NCI-H345 treated with DMSO at 0.1 percent for 48 hours (cell line): ENCODE measurements around the gene ZBTB33.

Source experiments
- DNase-seq: peaks from one replicate; lab custom pipeline; 2025; ENCODE audit not compliant: unreplicated experiment; lab: John Stamatoyannopoulos, UW

The ZBTB33 gene

GRCh38 chrX:120304256-120304655, 53.6 kb downstream of the ZBTB33 start:
- DNase-seq: no peak

- no peak for DNase-seq
Measured at GRCh38 chrX:120305531-120306141, 55.0 kb downstream of the ZBTB33 start.

DNA sequence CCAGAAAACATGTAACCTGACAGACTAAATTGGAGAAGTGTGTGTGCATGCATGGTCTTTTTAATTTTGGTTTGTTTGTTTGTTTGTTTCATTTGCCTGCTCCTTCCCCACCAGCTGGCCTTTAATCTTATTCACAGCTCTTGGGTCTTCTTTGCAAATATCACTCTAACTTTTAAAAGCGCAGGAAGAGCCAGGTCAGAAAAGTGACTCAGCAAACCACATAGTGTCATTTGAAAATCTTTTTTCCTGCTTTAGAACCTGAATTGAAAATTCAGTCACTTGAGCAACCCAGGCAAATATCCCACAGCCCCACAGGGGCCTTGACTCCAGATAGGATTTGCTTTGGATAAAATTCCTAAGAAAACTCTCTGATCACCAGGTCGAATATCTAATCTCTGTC, 56.0 kb downstream of the ZBTB33 start:
- no peak for DNase-seq
